Upper lobe of left lung (tissue), 6 donors: Measurements from ENCODE around the gene MAN1A2. TPM values are rescaled to one million over a fixed set of nuclear protein-coding genes. Genes with fewer than 3 reads are reported as not detected.
"Not testable (repeated sequence)": the region's sequence is repeated elsewhere in the genome, so short reads cannot be mapped to it uniquely, and the experiment has no call there.

Source experiments
- ATAC-seq, 2 donors: fragments of 200-7000 bp; cut with Tn5 transposase; one replicate each; pipeline ENCODE4 v1.9.1; 2022; ENCODE audit warnings: mild to moderate bottlenecking in 2 of 2, moderate library complexity in 2 of 2; ENCODE audit not compliant: low FRiP score in 2 of 2
- DNase-seq, 2 donors: peaks; one replicate each; pipeline ENCODE4 v3.0.0-alpha.2; 2019 to 2020
- H3K27ac ChIP-seq, 4 donors: fragments of 200-600 bp; sonication (generic); one replicate each; pipeline ENCODE4 v1.5.1; 2016 to 2019
- H3K27me3 ChIP-seq, 4 donors: fragments of 200-600 bp; sonication (generic); one replicate each; pipeline ENCODE4 v1.5.1; 2017 to 2019
- H3K36me3 ChIP-seq, 4 donors: fragments of 200-600 bp; sonication (generic); one replicate each; pipeline ENCODE4 v1.5.1; 2016 to 2019
- H3K4me1 ChIP-seq, 4 donors: fragments of 200-600 bp; sonication (generic); one replicate each; pipeline ENCODE4 v1.5.1; 2018 to 2019
- H3K4me3 ChIP-seq, 4 donors: fragments of 200-600 bp; sonication (generic); one replicate each; pipeline ENCODE4 v1.5.1; 2017 to 2019; ENCODE audit warnings: mild to moderate bottlenecking in 2 of 4, moderate library complexity in 1 of 4
- H3K9me3 ChIP-seq, 4 donors: fragments of 200-600 bp; sonication (generic); one replicate each; pipeline ENCODE4 v1.5.1; 2018 to 2019
- EP300 ChIP-seq, 4 donors: sonication (generic); formaldehyde crosslinking; IDR thresholded peaks; one replicate each; pipeline ENCODE4 v1.5.1; 2017; ENCODE audit warnings: antibody characterized with exemption in 4 of 4, control low read depth in 2 of 4
- POLR2A ChIP-seq, 4 donors: fragments of 450-650 bp; IDR thresholded peaks; one replicate each; pipeline ENCODE4 v1.5.1; 2016 to 2017; ENCODE audit warnings: antibody characterized with exemption in 4 of 4, mild to moderate bottlenecking in 2 of 4
- POLR2AphosphoS5 ChIP-seq, 2 donors: sonication (generic); formaldehyde crosslinking; IDR thresholded peaks; one replicate each; pipeline ENCODE4 v1.5.1; 2017; ENCODE audit warnings: antibody characterized with exemption in 2 of 2
- WGBS, 2 donors: methylation state at CpG; one replicate each; pipeline ENCODE4 v1.1.5; 2017 to 2018; 5-methylcytosine and 5-hydroxymethylcytosine counted together
- total RNA-seq, 6 donors: library from RNA; depleted of rRNA in 4 of 6; stranded (reverse); fragments of >200 nt in 4 of 6; gene quantifications; one replicate each; pipeline versions ENCODE4 v1.1.0 to v1.2.1, GENCODE V29; 2016 to 2021
- TF ChIP-seq, protein P1 (sequence below), 6 experiments: fragments of 450-650 bp in 4 of 6; fragments of 200-600 bp in 2 of 6; sonication (generic) in 2 of 6; IDR thresholded peaks; one replicate each; pipeline ENCODE4 v1.5.1; 2016 to 2019; ENCODE audit warnings: antibody characterized with exemption in 6 of 6
- donor health status: DM: no; HTN: no; CAD: no; lungs with moderate emphysema.
- donor health status: DM: no; HTN: yes; CAD: no; lungs with severe emphysema.

Gene MAN1A2
- total RNA-seq, 6 donors from 2014 or later, result 25.5 to 45.2 (median 33.3) TPM

DNA sequence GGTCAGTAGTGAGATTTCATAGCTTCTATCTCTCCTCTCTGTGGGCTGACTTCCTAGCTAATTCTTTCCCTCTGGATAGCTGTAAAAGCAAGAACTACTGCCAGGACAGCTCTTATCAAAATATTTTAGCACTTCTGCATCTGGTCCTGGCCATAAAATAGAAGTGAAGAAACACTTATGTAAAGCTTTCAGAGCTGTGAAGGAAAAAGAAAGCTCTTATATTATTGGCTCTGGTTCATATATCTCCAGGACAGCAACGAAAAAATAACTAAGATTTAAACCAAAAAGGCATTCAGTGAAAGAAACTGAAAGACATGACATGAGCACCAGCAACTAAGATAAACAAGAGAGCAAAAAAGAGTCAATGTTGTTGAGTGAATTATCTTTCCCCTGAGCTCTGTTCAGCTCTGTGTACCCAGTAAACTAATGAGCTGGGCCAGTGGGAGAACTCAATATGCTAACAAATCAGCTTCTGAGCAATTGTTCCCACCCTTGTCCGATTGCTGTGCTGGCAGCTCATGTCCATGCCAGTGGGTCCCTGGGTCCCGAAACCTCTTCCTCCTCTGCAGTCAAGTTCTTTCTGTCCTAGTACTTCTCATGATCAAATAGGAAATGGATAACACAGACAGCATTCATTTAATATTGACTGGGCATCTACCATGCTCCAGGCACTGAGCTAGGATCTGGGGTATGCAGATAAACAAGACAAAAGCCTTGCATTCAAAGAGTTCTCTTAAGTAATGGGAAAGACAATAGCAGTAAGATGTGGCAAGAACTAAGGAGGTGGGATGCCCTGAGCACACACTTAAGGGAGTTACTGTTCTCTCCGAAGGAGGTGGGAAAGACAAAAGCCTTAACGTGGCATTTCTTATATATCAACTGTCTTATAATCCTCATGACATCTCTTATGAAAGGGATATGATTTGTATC, 45.3 kb upstream of the MAN1A2 start:
- Histone ChIP-seq H3K4me3 (no peak overlapping the region), H3K4me1 (no peaks in the 10 kb centered on the region), H3K36me3 (no peaks in the 10 kb centered on the region), H3K27ac (no peak overlapping the region), H3K9me3 (no peaks in the 10 kb centered on the region), H3K27me3 (no peaks in the 10 kb centered on the region)
- WGBS, 2 donors, result 63 to 65% methylated on average over 5 of the region's 5 CpGs
- DNase-seq (no peak), ATAC-seq (no peak)
- TF ChIP-seq POLR2A (IDR thresholded peaks at IDR 0.05) (no peak), EP300 (IDR thresholded peaks at IDR 0.05) (no peak), POLR2AphosphoS5 (IDR thresholded peaks at IDR 0.05) (no peak)
- TF ChIP-seq, protein P1, sequence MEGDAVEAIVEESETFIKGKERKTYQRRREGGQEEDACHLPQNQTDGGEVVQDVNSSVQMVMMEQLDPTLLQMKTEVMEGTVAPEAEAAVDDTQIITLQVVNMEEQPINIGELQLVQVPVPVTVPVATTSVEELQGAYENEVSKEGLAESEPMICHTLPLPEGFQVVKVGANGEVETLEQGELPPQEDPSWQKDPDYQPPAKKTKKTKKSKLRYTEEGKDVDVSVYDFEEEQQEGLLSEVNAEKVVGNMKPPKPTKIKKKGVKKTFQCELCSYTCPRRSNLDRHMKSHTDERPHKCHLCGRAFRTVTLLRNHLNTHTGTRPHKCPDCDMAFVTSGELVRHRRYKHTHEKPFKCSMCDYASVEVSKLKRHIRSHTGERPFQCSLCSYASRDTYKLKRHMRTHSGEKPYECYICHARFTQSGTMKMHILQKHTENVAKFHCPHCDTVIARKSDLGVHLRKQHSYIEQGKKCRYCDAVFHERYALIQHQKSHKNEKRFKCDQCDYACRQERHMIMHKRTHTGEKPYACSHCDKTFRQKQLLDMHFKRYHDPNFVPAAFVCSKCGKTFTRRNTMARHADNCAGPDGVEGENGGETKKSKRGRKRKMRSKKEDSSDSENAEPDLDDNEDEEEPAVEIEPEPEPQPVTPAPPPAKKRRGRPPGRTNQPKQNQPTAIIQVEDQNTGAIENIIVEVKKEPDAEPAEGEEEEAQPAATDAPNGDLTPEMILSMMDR (IDR thresholded peaks at IDR 0.05), result no peak

DNA sequence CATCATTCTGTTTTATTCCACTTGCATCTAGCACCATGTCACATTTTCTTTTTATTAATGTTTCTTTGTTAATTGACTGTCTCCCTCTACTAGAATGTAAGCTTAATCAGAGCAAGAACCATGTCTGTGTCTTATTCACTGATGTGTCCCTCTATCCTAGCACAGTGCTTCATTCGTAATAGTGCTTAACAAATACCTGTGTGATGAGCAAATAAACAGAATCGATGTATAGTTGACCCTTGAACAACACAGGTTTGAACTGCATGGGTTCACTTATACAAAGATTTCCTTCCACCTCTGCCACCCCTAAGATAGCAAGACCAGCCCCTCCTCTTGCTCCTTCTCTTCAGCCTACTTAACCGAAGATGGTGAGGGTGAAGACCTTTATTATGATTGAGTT, 42.9 kb upstream of the MAN1A2 start:
- Histone ChIP-seq H3K4me3 (no peak overlapping the region), H3K9me3 (no peaks in the 10 kb centered on the region), H3K4me1 (no peaks in the 10 kb centered on the region), H3K27me3 (no peaks in the 10 kb centered on the region), H3K36me3 (no peaks in the 10 kb centered on the region), H3K27ac (no peak overlapping the region)
- DNase-seq, result no peak
- 73 to 79% methylated on average over 3 of the region's 3 CpGs for WGBS, 2 donors
- no peak for ATAC-seq
- no peak for TF ChIP-seq POLR2A (IDR thresholded peaks at IDR 0.05)
- no peak for TF ChIP-seq POLR2AphosphoS5 (IDR thresholded peaks at IDR 0.05)
- TF ChIP-seq, protein P1 (IDR thresholded peaks at IDR 0.05), result no peak
- TF ChIP-seq EP300 (IDR thresholded peaks at IDR 0.05), result no peak

- not testable (repeated sequence) for H3K36me3 ChIP-seq, H3K9me3 ChIP-seq, H3K4me1 ChIP-seq, H3K27me3 ChIP-seq, DNase-seq, ATAC-seq, H3K4me3 ChIP-seq, H3K27ac ChIP-seq
- WGBS, 2 donors, result 91 to 92% methylated on average over 6 of the region's 6 CpGs
Observed at GRCh38 chr1:117326035-117326434, 41.2 kb upstream of the MAN1A2 start.

- no peak overlapping the region for H3K4me3 ChIP-seq
- no peak for TF ChIP-seq POLR2AphosphoS5 (IDR thresholded peaks at IDR 0.05)
- TF ChIP-seq, protein P1 (IDR thresholded peaks at IDR 0.05), result no peak
- no peak for TF ChIP-seq POLR2A (IDR thresholded peaks at IDR 0.05)
- TF ChIP-seq EP300 (IDR thresholded peaks at IDR 0.05), result no peak
- H3K36me3 ChIP-seq, result no peaks in the 10 kb centered on the region
- no peaks in the 10 kb centered on the region for H3K9me3 ChIP-seq
- no peaks in the 10 kb centered on the region for H3K4me1 ChIP-seq
- ATAC-seq, result no peak
- H3K27me3 ChIP-seq, result no peaks in the 10 kb centered on the region
- no peak for DNase-seq
- H3K27ac ChIP-seq, result no peak overlapping the region
Observed at GRCh38 chr1:117327011-117327410, 40.2 kb upstream of the MAN1A2 start.

DNA sequence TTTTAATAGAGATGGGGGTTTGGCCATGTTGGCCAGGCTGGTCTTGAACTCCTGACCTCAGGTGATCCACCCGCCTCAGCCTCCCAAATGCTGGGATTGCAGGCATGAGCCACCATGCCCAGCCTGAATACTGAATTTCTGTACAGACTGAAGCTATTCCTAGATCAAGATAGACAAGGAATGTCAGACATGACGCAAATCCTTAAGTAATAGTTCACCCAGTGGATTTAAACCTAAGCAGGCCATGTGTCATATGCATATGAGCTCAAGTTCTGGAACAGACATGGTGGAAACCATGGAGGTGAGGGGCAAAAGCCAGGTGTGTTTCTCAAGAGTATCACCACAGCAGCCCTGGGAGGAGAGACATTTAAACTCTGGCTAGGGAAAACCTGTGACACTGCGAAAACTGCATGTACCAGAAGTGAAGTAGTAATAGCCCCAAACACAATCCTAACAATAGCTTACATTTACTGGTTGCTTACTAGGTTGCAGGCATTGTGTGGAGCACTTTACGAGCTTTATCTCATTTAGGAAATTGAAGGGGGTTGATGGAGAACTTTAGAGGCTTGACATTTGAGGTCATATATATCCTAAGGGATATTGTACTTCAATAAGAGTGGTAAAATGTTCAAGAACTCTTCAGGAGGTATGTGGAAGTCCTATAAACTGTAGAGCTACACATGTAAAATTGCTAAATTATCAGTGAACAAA, 31.7 kb upstream of the MAN1A2 start:
- TF ChIP-seq POLR2AphosphoS5 (IDR thresholded peaks at IDR 0.05), result no peak
- no peak for TF ChIP-seq EP300 (IDR thresholded peaks at IDR 0.05)
- TF ChIP-seq POLR2A (IDR thresholded peaks at IDR 0.05), result no peak
- TF ChIP-seq, protein P1 (IDR thresholded peaks at IDR 0.05), result no peak
- 92 to 95% methylated on average over 4 of the region's 4 CpGs for WGBS, 2 donors
- no peak overlapping the region for H3K27ac ChIP-seq

More for the DNA sequence above, 31.7 kb upstream of the MAN1A2 start:
- H3K27me3 ChIP-seq, result no peaks in the 10 kb centered on the region
- no peak overlapping the region for H3K4me3 ChIP-seq
- no peak for ATAC-seq
- no peaks in the 10 kb centered on the region for H3K9me3 ChIP-seq
- no peak for DNase-seq
- H3K4me1 ChIP-seq, result peaks cover 0 to 5% (median 0%) of the 10 kb centered on the region in 4 donors
- no peaks in the 10 kb centered on the region for H3K36me3 ChIP-seq
